H1 (cell line): ENCODE measurements around the gene SHPK. TPM values are rescaled to one million over a fixed set of nuclear protein-coding genes. Genes with fewer than 3 reads are reported as not detected.
A peak's percentile ranks its signal among the peaks of the same experiment; 100 is the strongest.

ENCODE experiments used
- BACH1 ChIP-seq: IDR thresholded peaks from 2 replicates; pipeline ENCODE4 v1.6.1; 2012; ENCODE audit warnings: low read length, improper control_type of control experiment
- CTCF ChIP-seq, 3 experiments: IDR thresholded peaks; 1 replicate in 2 of 3; 2 replicates in 1 of 3; pipeline versions ENCODE4 v1.5.1 to v1.6.1; 2011; ENCODE audit warnings: low read length in 3 of 3, mild to moderate bottlenecking in 3 of 3, inconsistent platforms in 2 of 3, low read depth in 1 of 3, moderate library complexity in 1 of 3; ENCODE audit not compliant: insufficient read depth in 1 of 3; ENCODE audit errors: control extremely low read depth in 1 of 3
- EGR1 ChIP-seq: IDR thresholded peaks from 2 replicates; pipeline ENCODE4 v1.6.1; 2011; ENCODE audit warnings: low read depth, low read length, borderline replicate concordance
- EP300 ChIP-seq, 2 experiments: IDR thresholded peaks; 1 replicate in 1 of 2; 2 replicates in 1 of 2; pipeline ENCODE4 v1.6.1; 2011 to 2012; ENCODE audit warnings: low read depth in 2 of 2, low read length in 2 of 2, mild to moderate bottlenecking in 2 of 2, borderline replicate concordance in 1 of 2, inconsistent platforms in 1 of 2, moderate library complexity in 1 of 2
- EZH2 ChIP-seq: fragments of 200-600 bp; sonication (generic); IDR thresholded peaks from 2 replicates; pipeline ENCODE4 v1.7.1; 2012; ENCODE audit warnings: low read depth, mild to moderate bottlenecking, moderate library complexity, low read length, inconsistent platforms; ENCODE audit not compliant: severe bottlenecking
- JUN ChIP-seq: IDR thresholded peaks from 2 replicates; pipeline ENCODE4 v1.6.1; 2011; ENCODE audit warnings: low read depth, mild to moderate bottlenecking, improper control_type of control experiment, low read length
- KDM4A ChIP-seq: IDR thresholded peaks from one replicate; pipeline ENCODE4 v1.7.1; 2012; ENCODE audit warnings: low read depth, mild to moderate bottlenecking, moderate library complexity, low read length, inconsistent platforms; ENCODE audit not compliant: severe bottlenecking
- MAX ChIP-seq: IDR thresholded peaks from 2 replicates; pipeline ENCODE4 v1.6.1; 2012; ENCODE audit warnings: inconsistent platforms
- NRF1 ChIP-seq: IDR thresholded peaks from 2 replicates; pipeline ENCODE4 v1.6.1; 2011; ENCODE audit warnings: mild to moderate bottlenecking, low read depth, low read length, improper control_type of control experiment
- RXRA ChIP-seq: IDR thresholded peaks from 2 replicates; pipeline ENCODE4 v1.6.1; 2011; ENCODE audit warnings: low read depth, mild to moderate bottlenecking, low read length, moderate library complexity; ENCODE audit not compliant: insufficient read depth
- SAP30 ChIP-seq: fragments of 300-600 bp; sonication (generic); IDR thresholded peaks from 2 replicates; pipeline ENCODE4 v1.7.1; 2012; ENCODE audit warnings: low read length, moderate library complexity, mild to moderate bottlenecking, inconsistent platforms; ENCODE audit not compliant: insufficient read depth, insufficient replicate concordance
- SIRT6 ChIP-seq: IDR thresholded peaks from one replicate; pipeline ENCODE4 v1.7.1; 2012; ENCODE audit warnings: low read length, inconsistent platforms
- SIX5 ChIP-seq: IDR thresholded peaks from 2 replicates; pipeline ENCODE4 v1.6.1; 2011; ENCODE audit warnings: mild to moderate bottlenecking, low read depth, low read length
- SP4 ChIP-seq: IDR thresholded peaks from 2 replicates; pipeline ENCODE4 v1.6.1; 2012; ENCODE audit warnings: low read length, inconsistent platforms
- SRF ChIP-seq: IDR thresholded peaks from 2 replicates; pipeline ENCODE4 v1.6.1; 2011; ENCODE audit warnings: mild to moderate bottlenecking, low read depth, low read length, moderate library complexity
- TAF1 ChIP-seq: IDR thresholded peaks from 2 replicates; pipeline ENCODE4 v1.6.1; 2011; ENCODE audit warnings: mild to moderate bottlenecking, low read depth, low read length
- USF2 ChIP-seq: IDR thresholded peaks from 2 replicates; pipeline ENCODE4 v1.6.1; 2011; ENCODE audit warnings: low read length, improper control_type of control experiment
- YY1 ChIP-seq: IDR thresholded peaks from 2 replicates; pipeline ENCODE4 v1.6.1; 2011; ENCODE audit warnings: low read depth, mild to moderate bottlenecking, low read length
- ZNF274 ChIP-seq: IDR thresholded peaks from 2 replicates; pipeline ENCODE4 v1.7.0; 2012; ENCODE audit warnings: low read length, borderline replicate concordance; ENCODE audit errors: extremely low read depth
- polyA plus RNA-seq, 7 experiments: library from polyadenylated mRNA; depleted of rRNA in 3 of 7; stranded (reverse) in 5 of 7; unstranded in 2 of 7; fragments of >200 nt in 5 of 7; fragments of 200-250 nt in 2 of 7; gene quantifications; 1 replicate in 5 of 7; 2 replicates in 1 of 7; 4 replicates in 1 of 7; pipeline versions ENCODE4 v1.2.1 to v1.2.3, GENCODE V29; 2011 to 2013; ENCODE audit warnings: missing spikeins in 2 of 7, mixed read lengths in 2 of 7
- total RNA-seq: library from RNA; stranded (reverse); fragmentation: NEBNext Ultra II Directional; extraction: Animal tissue kit (Norgen Biotek cat#: 25700); gene quantifications from 2 replicates; pipeline ENCODE4 v1.2.1, GENCODE V29; 2021

SHPK gene
- total and polyA plus RNA-seq, 2 of the 8 experiments (the other 6 are each of a cell fraction or from before 2014, with no cell fraction given): 28.6 to 36.7 TPM

GRCh38 chr17:3636154-3636907, at the start of gene SHPK, which contains the start of gene CTNS (continued):
- TF ChIP-seq NRF1: peak; percentile 33
- no peak for TF ChIP-seq BACH1
- peak; percentile 65 for TF ChIP-seq SAP30
- no peak for TF ChIP-seq EP300 (IDR thresholded peaks at IDR 0.05; ENCODE audit: borderline replicate concordance in 1 of 2, low read depth in 2 of 2, low read length in 2 of 2)
- TF ChIP-seq CTCF (IDR thresholded peaks at IDR 0.05; ENCODE audit: control extremely low read depth in 1 of 3, insufficient read depth in 1 of 3, low read depth in 1 of 3, low read length in 3 of 3): no peak
- peak; percentile 81 for TF ChIP-seq TAF1
- peak; percentile 78; the same call in 1 of the 2 replicates for TF ChIP-seq YY1
- TF ChIP-seq SP4: peak; percentile 98
- TF ChIP-seq ZNF274: no peak
- peak; percentile 91 for TF ChIP-seq MAX
- TF ChIP-seq EZH2: no peak
- no peak for TF ChIP-seq SRF
- no peak for TF ChIP-seq RXRA
- no peak for TF ChIP-seq SIRT6
- no peak for TF ChIP-seq EGR1
- TF ChIP-seq USF2: peak; percentile 99
- peak; percentile 69 for TF ChIP-seq SIX5
- no peak for TF ChIP-seq JUN
- peak; percentile 97 for TF ChIP-seq KDM4A
